M059J (cell line): ENCODE measurements around the gene PDE8A. TPM values are rescaled to one million over a fixed set of nuclear protein-coding genes. Genes with fewer than 3 reads are reported as not detected.
"Not testable (repeated sequence)": the region's sequence is repeated elsewhere in the genome, so short reads cannot be mapped to it uniquely, and the experiment has no call there.

ENCODE experiments used
- DNase-seq: peaks from one replicate; pipeline ENCODE4 v3.0.0-alpha.2; 2012; ENCODE audit warnings: low read depth
- total RNA-seq: library from RNA; depleted of rRNA; stranded (reverse); fragments of >200 nt; shearing (Covaris generic); gene quantifications from 2 replicates; pipeline ENCODE4 v1.2.3, GENCODE V29; 2014; rRNA removed

PDE8A gene
- total RNA-seq, 1 experiment from 2014 or later: 31.0 TPM

DNA sequence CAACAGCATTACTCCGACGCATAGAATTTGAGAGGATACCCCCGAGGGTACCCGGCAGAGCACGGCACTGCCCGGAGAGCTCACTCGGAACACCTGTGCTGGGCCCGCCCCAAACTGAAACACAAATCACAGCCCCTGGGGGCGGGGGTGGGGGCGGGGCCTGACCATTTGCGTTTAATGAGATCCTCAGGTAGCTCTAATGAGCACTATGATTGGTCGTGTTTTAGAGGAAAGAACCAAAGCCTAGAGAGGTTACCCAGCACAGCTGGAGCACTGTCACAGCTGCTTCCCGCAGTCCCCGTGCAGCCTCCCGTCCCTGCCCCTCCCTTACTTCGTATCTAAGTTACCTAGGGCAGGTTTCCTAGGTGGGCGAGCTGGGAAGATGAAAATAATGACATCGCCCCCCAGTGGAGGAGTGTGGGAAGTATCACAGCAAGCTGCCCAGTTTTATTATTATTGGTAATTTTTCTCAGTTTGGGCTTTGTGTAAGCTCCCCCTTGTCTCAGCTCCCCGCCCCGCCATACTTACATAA lies 187.1 kb downstream of the PDE8A start:
- DNase-seq: no peak

DNA sequence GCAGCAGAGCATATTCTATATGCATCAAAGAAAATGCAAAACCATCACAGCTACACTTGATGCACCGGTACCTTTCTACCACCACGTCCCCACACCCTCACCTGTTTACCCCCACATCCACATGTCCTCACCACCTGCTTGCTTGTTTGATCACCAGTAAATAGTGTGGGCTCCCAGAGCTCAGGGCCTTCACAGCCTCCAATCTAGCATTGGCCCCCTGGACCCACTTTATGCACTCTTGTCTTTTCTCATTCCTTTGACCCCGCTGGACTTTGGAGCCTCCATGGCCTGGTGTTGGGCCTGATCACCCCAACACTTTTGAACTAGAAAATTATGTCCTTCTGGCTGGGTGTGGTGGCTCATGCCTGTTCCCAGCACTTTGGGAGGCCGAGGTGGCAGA lies 190.1 kb downstream of the PDE8A start:
- DNase-seq: no peak

DNA sequence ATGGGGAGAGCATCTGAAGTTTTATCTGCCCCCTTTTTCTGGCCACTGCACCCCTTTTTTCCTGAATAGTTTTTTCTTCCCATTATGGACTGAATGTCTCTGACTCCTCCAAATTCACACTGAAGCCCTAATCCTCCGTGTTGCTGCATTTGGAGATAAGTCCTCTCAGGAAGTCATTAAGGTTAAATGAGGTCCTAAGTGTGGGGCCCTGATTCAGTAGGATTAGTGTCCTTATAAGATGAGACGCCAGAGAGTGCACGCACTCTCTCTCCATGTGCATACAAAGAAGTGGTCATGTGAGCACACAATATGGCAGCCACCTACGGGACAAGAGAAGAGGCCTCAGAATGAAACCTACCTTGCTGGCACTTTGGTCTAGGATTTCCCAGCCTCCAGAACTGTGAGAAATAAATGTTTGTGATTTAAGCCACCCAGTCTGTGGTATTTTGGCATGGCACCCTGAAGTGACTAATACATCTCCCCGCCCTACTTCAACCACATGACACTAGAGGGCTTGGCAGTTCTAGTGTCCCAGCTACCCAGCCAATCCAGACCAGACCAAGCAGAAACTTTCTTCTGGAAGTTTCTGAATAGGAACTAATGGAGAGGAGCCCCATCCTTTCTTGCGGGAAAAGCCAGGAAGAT lies 191.3 kb downstream of the PDE8A start:
- peak; percentile 32 for DNase-seq

DNA sequence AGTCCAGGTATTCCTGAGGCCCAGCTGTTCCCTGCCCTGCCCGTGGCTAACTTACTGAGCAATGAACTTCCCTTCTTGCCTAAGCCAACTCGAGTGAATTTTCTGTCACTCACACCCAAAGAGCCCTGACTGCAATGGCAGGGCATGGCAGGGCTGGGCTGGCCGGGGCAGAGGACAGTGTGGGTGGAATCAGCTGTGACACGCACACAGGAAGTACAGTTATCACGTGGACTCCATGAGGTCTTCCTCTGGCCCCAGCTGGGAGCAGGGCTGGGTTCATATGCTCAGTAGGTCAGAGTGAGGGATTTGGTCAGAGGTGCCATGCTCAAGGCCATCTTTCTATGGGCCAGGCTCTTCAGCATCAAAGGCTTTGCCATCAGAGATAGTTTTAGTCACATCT lies 192.0 kb downstream of the PDE8A start:
- DNase-seq: not testable (repeated sequence)

DNA sequence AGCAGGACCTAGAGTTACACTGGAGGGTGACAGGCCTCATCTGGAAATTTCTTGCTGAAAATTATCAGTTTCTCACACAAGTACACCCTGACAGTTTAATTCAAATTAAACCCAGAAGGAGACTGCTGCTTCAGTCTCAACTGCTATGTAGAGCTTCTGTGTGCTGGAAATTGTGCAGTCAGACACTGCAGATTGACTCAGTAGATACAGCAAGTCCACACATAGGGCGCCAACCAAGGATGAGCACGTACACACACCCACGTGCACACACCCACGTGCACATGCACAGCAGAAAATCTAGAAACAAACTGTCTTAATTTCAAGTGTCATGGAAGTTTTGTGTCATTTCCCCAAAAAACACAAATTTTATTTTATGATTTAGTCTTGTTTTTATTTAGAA lies 192.9 kb downstream of the PDE8A start:
- no peak for DNase-seq

DNA sequence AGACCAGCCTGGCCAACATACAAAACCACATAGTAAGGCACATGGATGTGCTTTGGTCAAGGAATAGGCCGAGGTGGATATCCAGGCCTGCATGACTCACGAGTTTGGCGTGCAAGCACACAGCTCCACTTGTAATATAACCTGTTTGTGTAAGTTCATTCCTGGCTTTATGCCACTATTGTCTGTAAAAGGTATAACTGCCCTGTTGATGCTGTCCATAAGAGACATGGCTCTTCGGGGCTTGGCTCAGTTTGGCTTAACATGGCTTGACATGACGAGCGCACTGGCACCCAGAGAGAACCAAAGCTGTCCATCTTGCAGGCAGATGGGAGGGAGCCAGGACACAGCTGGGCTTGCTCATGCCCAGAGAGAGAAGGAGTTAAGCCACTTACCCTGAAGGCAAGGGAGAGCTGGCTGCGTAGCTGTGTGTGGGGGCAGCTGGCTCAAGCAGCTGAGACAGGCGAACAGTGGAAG lies 195.4 kb downstream of the PDE8A start:
- peak; percentile 83 for DNase-seq

DNA sequence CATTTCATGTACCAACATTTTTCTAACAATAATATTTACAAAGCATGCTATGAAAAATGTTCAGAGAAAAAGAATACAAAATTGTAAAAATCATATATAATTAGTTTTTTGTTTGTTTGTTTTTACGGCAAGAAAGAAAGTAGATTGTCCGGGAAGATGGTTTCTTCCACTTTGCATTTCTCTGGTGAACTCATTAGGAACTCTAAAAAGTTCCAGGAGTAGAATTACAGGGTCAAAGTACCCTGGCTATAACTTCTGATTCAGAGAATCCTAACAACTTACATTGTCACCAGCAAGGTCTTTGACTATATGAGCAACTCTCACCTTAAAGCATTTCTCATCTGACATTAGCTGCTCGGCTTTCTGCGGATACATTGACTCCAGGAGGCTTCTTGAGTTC lies 196.7 kb downstream of the PDE8A start:
- DNase-seq: no peak

DNA sequence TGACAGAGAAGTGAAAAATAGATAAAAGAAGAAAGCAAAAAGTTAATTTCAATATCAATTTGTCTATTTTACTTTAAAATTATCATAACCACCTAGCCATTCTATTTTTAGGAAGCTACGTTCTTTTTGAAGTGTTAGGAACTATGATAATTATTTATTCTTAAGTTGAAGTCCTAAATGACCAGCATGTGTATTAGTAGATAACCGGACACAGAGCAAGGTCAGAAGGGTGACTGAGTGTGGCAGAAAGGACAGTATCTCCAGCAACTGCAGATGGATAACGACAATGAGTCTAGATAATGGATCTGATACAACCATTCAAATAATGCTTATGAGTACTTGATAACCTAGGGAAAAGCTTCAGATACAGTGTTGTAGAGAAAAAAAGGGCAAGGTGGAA lies 198.0 kb downstream of the PDE8A start:
- DNase-seq: no peak

DNA sequence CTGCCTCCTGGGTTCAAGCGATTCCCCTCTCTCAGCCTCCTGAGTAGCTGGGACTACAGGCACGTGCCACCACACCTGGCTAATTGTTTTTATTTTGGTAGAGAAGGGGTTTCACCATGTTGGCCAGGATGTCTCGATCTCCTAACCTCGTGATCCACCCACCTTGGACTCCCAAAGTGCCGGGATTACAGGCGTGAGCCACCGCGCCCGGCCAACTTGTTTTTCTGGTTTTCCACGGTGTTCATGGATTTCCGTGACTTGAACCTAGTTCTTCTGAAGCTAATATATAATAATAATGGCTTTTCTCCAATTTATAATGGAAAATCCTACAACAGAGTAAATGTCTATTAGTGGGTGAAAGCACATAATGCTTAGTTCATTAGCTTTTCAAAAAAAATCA lies 203.7 kb downstream of the PDE8A start:
- DNase-seq: not testable (repeated sequence)

DNA sequence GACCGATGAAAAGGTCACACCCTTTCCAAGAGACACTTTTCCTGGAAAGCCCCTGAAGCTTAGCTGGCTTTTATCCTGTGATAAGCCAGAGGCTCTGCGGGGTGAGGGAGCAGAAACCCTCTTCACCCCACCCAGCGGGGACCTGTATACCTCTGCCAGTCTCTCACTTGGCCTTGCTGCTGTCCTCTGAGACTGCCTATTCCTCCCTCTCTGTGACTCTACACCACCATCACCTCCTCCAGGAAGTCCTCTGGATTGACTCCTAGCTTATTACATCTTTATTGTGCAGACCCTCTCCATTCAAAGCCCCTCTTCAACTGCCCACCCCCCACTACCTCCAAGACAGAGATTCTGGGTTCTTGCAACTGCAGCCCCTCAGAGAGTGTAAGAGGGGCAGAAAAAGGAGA lies 206.5 kb downstream of the PDE8A start:
- not testable (repeated sequence) for DNase-seq

Other genes with a start within 250 kb of the PDE8A start
- gene ZNF592, start 233.3 kb upstream of the PDE8A start, total RNA-seq: 6.2 and 13.1 TPM in 2 replicates
- gene ALPK3, start 164.5 kb upstream of the PDE8A start, total RNA-seq: 0.25 and 1.0 TPM in 2 replicates
- not detected in 2 replicates for gene SLC28A1, start 97.2 kb upstream of the PDE8A start, total RNA-seq